ENCODE results near the gene TSPAN9. TPM values are rescaled to one million over a fixed set of nuclear protein-coding genes. Genes with fewer than 3 reads are reported as not detected.

TSPAN9 gene
- total RNA-seq, 1 experiment from 2014 or later, result 7.0 TPM

GRCh38 chr12:3262470-3262869 lies 185.3 kb downstream of the TSPAN9 start:
- no peak for DNase-seq (ENCODE audit: extremely low read depth, low read depth)

- DNase-seq (ENCODE audit: extremely low read depth, low read depth), result no peak
Observed at GRCh38 chr12:3263282-3263681, 186.1 kb downstream of the TSPAN9 start.

GRCh38 chr12:3263939-3264922 lies 187.1 kb downstream of the TSPAN9 start:
- no peak for DNase-seq (ENCODE audit: extremely low read depth, low read depth)

GRCh38 chr12:3265406-3265805 lies 188.2 kb downstream of the TSPAN9 start:
- no peak for DNase-seq (ENCODE audit: extremely low read depth, low read depth)

GRCh38 chr12:3266638-3267037 lies 189.5 kb downstream of the TSPAN9 start:
- no peak for DNase-seq (ENCODE audit: extremely low read depth, low read depth)

GRCh38 chr12:3267690-3268089 lies 190.5 kb downstream of the TSPAN9 start:
- DNase-seq (ENCODE audit: extremely low read depth, low read depth), result no peak

GRCh38 chr12:3269594-3269993 lies 192.4 kb downstream of the TSPAN9 start:
- DNase-seq (ENCODE audit: extremely low read depth, low read depth), result no peak

GRCh38 chr12:3271146-3271545 lies 194.0 kb downstream of the TSPAN9 start:
- DNase-seq (ENCODE audit: extremely low read depth, low read depth), result no peak

GRCh38 chr12:3271639-3272038 lies 194.5 kb downstream of the TSPAN9 start:
- no peak for DNase-seq (ENCODE audit: extremely low read depth, low read depth)

GRCh38 chr12:3272958-3273357 lies 195.8 kb downstream of the TSPAN9 start:
- no peak for DNase-seq (ENCODE audit: extremely low read depth, low read depth)

- no peak for DNase-seq (ENCODE audit: extremely low read depth, low read depth)
Observed at GRCh38 chr12:3273409-3273853, 196.3 kb downstream of the TSPAN9 start.

GRCh38 chr12:3274664-3275063 lies 197.5 kb downstream of the TSPAN9 start:
- DNase-seq (ENCODE audit: extremely low read depth, low read depth), result no peak

- peak; percentile 33 for DNase-seq (ENCODE audit: extremely low read depth, low read depth)
Observed at GRCh38 chr12:3275171-3276041, 198.2 kb downstream of the TSPAN9 start.

GRCh38 chr12:3276226-3276625 lies 199.0 kb downstream of the TSPAN9 start:
- DNase-seq (ENCODE audit: extremely low read depth, low read depth), result no peak

GRCh38 chr12:3277306-3277943 lies 200.2 kb downstream of the TSPAN9 start:
- no peak for DNase-seq (ENCODE audit: extremely low read depth, low read depth)

GRCh38 chr12:3278681-3279414 lies 201.7 kb downstream of the TSPAN9 start:
- DNase-seq (ENCODE audit: extremely low read depth, low read depth), result no peak

- no peak for DNase-seq (ENCODE audit: extremely low read depth, low read depth)
Observed at GRCh38 chr12:3279415-3279780, 202.2 kb downstream of the TSPAN9 start.

- DNase-seq (ENCODE audit: extremely low read depth, low read depth), result no peak
Observed at GRCh38 chr12:3279832-3280231, 202.7 kb downstream of the TSPAN9 start.

GRCh38 chr12:3280967-3281366 lies 203.8 kb downstream of the TSPAN9 start:
- DNase-seq (ENCODE audit: extremely low read depth, low read depth), result no peak
